HG03066 (cell line): ENCODE results near the gene ATRAID.
"Not testable (repeated sequence)": the region's sequence is repeated elsewhere in the genome, so short reads cannot be mapped to it uniquely, and the experiment has no call there.

ENCODE experiments used
- ATAC-seq: cut with Tn5 transposase; IDR thresholded peaks from one replicate; pipeline ENCODE4 v1.9.1; 2021; ENCODE audit warnings: low read depth; ENCODE audit not compliant: unreplicated experiment

Gene ATRAID

GRCh38 chr2:27191070-27191829, 20.6 kb upstream of the ATRAID start:
- ATAC-seq, result no peak

DNA sequence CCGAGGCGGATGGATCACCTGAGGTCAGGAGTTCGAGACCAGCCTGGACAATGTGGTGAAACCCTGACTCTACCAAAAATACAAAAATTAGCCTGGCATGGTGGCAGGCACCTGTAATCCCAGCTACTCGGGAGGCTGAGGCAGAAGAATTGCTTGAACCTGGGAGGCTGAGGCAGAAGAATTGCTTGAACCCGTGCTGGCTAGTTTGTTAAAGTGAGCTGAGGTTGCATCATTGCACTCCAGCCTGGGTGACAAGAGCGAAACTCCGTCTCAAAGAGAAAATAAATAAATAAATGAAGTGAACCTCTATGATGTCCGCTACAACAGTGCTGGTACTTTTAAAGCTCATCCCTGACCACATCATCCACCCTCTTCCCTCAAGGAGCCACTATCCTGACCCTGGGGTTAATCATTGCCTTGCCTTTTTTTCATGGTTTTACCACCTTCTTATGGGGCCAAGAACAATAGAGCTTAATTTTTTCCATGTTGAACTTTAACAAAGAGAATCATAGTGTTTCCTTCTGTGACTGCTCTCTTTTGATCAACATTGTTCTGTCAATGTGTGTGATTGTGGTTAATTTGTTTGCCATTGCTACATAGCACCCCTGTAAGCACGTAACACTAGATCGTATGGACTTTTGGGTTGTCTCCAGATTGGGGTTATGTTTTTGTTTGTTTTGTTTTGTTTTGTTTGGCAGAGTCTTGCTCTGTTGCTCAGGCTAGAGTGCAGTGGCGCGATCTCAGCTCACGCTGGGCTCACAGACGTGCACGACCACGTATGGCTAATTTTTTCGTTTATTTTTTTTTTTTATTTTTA, 17.1 kb upstream of the ATRAID start:
- ATAC-seq, result no peak

DNA sequence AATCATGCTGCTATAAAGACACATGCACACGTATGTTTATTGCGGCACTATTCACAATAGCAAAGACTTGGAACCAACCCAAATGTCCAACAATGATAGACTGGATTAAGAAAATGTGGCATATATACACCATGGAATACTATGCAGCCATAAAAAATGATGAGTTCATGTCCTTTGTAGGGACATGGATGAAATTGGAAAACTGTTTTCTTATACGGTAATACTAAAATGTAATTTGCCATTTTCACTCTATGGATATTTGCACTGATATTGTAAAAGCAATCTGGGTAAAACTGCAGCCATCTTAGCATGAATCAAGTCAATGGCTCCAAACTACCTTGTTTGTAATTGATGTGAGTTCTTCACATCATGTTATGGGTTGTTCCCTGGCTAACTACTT, 16.0 kb upstream of the ATRAID start:
- not testable (repeated sequence) for ATAC-seq

GRCh38 chr2:27198068-27198467, 13.8 kb upstream of the ATRAID start:
- ATAC-seq, result not testable (repeated sequence)

- no peak for ATAC-seq
Observed at GRCh38 chr2:27198627-27199026, 13.2 kb upstream of the ATRAID start.

DNA sequence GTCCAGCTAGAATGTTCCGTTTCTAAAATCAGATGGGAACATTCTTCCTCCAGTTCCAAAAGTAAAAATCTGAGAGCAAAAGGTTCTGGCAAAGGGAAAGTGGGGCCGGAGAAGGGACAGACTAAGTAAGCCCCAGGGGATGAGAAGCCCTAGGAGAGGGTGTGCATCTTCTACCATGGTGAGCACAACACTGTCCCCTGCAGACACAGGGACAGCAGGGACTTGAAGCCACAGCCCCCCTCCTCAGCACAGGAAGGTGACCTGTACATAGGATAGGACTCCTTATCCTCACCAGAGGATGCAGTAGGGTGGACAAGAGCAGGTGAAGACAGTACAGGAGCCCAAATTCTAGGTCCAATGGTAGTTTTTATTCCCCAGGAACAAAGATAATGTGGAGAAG, 12.6 kb upstream of the ATRAID start:
- no peak for ATAC-seq

GRCh38 chr2:27201675-27202074, 10.2 kb upstream of the ATRAID start:
- no peak for ATAC-seq

DNA sequence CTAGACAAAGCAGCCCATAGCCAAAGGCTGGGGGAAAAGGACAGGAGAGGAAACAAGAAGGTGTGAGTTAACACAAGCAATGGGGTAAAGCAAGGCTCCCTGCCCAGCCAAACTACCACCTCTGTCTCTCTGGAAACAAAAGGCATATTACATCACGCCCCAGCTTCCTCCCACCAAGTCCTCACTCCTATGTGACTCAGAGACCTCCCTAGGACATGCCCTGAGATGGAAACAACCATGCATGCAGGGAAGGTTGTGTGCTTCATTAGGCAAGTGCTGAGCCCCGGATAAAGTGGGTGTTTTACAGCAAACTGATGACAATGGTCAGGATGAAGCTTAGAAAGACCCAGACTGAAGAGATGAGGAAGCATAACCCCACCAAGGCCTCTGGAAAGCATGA, 9.0 kb upstream of the ATRAID start:
- no peak for ATAC-seq

- no peak for ATAC-seq
Observed at GRCh38 chr2:27203741-27204140, 8.1 kb upstream of the ATRAID start.

DNA sequence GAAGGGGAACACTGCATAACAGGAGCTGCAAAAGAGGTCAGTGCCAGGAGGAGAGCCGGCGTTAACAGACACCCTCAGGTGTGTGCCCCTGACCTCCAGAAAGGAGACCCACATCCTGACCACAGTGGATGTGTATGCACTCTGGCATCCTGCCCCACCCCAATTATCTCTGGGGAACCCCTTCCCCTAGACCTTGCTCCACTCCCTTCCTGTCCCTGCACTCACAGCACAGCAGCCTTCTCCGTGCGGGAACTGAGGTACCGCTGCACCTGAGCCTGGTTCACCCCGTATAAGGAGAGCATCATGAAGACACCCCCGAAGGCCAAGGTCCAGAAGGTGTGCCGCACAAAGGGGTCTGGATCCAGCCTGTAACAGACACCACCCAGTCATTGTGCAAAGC, 7.3 kb upstream of the ATRAID start:
- no peak for ATAC-seq

DNA sequence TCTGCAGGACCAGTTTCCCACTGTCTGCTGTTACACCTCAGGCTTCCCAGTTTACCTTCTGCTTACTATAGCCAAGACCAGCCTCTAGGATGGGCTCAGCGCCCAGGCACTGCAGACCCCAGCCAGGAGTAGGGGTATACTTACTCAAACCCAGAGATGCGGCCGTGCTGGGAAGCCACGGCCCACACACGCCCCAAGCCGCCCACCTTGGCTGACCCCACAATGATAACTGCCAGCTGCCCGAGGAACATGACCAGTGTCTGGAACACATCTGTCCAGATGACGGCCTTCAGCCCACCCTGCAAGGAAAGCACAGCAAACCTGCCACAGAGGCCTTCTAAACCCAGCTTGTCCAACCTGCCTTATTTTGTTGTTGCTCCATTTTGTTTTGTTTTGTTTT, 6.6 kb upstream of the ATRAID start:
- ATAC-seq, result no peak

DNA sequence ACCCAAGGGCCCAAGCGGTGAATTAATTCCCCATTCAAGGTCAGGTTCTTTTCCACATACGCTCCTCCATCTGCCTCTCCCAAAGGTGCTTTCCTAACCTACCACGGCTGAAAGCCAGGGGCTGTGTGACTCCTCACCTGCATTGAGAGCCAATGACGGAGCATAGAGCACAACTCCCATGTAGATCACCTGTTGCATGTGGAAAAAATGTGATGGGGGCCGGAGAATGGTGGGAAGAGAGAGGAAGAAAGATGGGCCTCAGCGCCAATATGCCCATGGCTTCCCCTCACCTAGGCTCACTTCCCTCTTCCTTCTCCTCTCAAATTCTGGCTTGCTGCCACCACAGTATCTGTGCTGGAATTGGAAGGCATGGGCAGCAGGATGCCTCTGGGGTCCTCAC, 5.5 kb upstream of the ATRAID start:
- ATAC-seq, result no peak

GRCh38 chr2:27208486-27209050, 3.3 kb upstream of the ATRAID start:
- no peak for ATAC-seq

GRCh38 chr2:27209621-27210401, 2.0 kb upstream of the ATRAID start:
- ATAC-seq, result no peak

GRCh38 chr2:27211241-27211942, 449 bp upstream of the ATRAID start:
- ATAC-seq, result no peak

DNA sequence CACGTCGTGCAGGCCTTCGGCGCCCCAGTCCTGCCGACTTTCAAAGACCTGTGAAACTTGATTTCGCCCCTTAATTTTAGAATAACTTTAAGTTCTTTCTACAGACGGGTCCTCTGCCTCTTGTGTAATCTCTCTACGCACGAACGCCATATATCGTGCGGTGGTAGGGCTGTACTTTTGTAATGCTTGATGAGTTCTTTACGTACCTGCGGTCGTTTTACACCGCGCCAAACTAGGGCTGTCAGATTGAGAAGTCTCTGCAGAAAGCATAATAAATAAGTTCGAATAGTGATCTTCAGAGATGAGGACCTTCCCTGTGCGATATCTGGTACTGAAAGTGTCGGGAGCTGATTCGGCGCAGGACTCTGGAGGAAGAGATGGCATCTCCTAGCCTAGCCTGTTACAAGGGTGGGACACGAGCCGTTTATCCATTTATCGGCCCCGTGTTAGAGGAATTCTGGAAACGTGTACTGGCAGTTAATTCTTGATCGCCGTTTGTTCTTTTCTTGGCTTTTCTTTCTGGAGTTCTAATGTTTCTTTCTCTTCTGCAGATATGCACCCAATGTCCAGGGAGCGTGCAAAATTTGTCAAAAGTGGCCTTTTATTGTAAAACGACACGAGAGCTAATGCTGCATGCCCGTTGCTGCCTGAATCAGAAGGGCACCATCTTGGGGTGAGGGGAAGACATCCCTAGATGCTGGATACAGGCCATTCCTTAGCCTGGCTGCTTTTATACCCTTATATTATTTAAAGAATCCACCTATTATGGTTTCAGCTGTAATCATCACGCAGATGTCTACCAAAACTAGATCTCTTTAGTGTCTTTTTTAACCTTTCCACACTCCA, 1.0 kb downstream of the ATRAID start:
- ATAC-seq, result peak; percentile 12

DNA sequence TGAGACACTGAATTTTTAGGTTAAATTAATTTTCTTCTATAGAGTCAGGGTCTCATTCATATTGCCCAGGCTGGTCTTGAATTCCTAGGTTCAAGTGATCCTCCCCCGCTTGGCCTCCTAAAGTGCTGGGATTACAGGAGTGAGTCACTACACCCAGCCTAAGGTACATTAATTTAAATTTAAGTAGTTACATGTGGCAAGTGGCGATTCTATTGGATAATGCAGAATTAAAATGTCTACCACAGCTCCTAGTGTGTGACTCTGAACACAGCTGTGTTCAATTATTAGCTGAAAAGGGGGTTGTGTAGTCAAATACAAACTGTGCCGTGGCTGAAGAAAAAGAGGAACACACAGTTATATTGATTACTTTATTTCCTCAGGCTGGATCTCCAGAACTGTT, 3.1 kb downstream of the ATRAID start:
- no peak for ATAC-seq

DNA sequence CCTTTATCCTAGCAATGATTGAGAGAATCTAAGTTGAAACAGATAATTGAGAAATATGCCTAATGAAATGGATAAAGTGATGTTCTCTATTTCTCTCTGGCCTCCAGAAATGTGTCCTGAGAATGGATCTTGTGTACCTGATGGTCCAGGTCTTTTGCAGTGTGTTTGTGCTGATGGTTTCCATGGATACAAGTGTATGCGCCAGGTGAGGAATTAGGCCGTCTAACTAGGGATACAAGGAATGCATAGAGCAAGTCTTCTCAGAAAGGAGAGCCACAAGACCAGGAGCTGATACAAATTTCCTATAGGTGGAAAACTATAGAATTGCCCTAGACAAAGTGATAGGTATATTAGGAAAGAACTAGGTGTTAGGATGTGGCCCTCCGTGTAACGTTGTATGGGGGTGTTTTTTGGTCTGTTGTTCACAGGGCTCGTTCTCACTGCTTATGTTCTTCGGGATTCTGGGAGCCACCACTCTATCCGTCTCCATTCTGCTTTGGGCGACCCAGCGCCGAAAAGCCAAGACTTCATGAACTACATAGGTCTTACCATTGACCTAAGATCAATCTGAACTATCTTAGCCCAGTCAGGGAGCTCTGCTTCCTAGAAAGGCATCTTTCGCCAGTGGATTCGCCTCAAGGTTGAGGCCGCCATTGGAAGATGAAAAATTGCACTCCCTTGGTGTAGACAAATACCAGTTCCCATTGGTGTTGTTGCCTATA, 4.7 kb downstream of the ATRAID start:
- no peak for ATAC-seq
